Neutrophil (primary cell): ENCODE results near the gene CREBL2.

Experiments
- H3K27ac ChIP-seq: fragments of 200-600 bp; sonication (generic); 2 replicates; pipeline ENCODE4 v1.5.1; 2016; ENCODE audit warnings: mild to moderate bottlenecking, moderate library complexity
- H3K27me3 ChIP-seq: fragments of 200-600 bp; sonication (generic); 2 replicates; pipeline ENCODE4 v1.6.0; 2016; ENCODE audit warnings: mild to moderate bottlenecking
- H3K36me3 ChIP-seq: fragments of 200-600 bp; sonication (generic); 2 replicates; pipeline ENCODE4 v1.5.1; 2017
- H3K4me1 ChIP-seq, 2 experiments: fragments of 200-600 bp in 1 of 2; sonication (generic) in 1 of 2; 1 replicate in 1 of 2; 2 replicates in 1 of 2; pipeline versions ENCODE4 v1.5.1 to v1.6.1; 2013 to 2016; ENCODE audit warnings: low read depth in 1 of 2, low read length in 1 of 2, mild to moderate bottlenecking in 1 of 2, moderate library complexity in 1 of 2; ENCODE audit not compliant: control insufficient read depth in 1 of 2, insufficient read depth in 1 of 2
- H3K4me3 ChIP-seq, 2 experiments: fragments of 200-600 bp in 1 of 2; sonication (generic) in 1 of 2; 1 replicate in 1 of 2; 2 replicates in 1 of 2; pipeline ENCODE4 v1.5.1; 2013 to 2016; ENCODE audit warnings: low read depth in 1 of 2, low read length in 1 of 2, mild to moderate bottlenecking in 1 of 2, moderate library complexity in 1 of 2
- H3K9me3 ChIP-seq: fragments of 200-600 bp; sonication (generic); 2 replicates; pipeline ENCODE4 v1.5.1; 2016
- TF ChIP-seq, protein P1 (sequence below): fragments of 200-600 bp; sonication (generic); IDR thresholded peaks from 2 replicates; pipeline ENCODE4 v1.5.1; 2016; ENCODE audit warnings: antibody characterized with exemption

CREBL2 gene

DNA sequence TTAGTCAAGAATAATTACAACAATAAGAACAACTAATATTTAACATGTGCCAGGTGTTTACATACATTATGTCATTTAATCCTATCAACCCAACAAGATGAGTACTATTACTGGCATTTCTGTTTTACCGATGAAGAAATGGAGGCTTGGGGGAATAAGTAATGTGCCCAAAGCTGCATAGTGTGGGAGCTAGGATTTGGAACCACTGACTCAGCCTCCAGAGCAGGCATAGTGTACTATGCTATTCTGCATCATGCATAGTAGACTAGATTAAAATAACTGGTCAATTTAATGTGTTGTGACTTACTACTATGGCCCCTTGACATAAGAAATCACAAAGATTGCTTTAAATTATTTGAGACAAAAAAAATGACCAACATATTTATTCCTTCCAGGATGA, 74.8 kb downstream of the CREBL2 start:
- no peaks in the 10 kb centered on the region for H3K36me3 ChIP-seq
- H3K4me1 ChIP-seq = no peaks in the 10 kb centered on the region
- no peaks in the 10 kb centered on the region for H3K9me3 ChIP-seq
- H3K4me3 ChIP-seq = no peak overlapping the region
- no peak overlapping the region for H3K27ac ChIP-seq
- H3K27me3 ChIP-seq = no peaks in the 10 kb centered on the region
- TF ChIP-seq, protein P1, sequence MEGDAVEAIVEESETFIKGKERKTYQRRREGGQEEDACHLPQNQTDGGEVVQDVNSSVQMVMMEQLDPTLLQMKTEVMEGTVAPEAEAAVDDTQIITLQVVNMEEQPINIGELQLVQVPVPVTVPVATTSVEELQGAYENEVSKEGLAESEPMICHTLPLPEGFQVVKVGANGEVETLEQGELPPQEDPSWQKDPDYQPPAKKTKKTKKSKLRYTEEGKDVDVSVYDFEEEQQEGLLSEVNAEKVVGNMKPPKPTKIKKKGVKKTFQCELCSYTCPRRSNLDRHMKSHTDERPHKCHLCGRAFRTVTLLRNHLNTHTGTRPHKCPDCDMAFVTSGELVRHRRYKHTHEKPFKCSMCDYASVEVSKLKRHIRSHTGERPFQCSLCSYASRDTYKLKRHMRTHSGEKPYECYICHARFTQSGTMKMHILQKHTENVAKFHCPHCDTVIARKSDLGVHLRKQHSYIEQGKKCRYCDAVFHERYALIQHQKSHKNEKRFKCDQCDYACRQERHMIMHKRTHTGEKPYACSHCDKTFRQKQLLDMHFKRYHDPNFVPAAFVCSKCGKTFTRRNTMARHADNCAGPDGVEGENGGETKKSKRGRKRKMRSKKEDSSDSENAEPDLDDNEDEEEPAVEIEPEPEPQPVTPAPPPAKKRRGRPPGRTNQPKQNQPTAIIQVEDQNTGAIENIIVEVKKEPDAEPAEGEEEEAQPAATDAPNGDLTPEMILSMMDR = no peak

DNA sequence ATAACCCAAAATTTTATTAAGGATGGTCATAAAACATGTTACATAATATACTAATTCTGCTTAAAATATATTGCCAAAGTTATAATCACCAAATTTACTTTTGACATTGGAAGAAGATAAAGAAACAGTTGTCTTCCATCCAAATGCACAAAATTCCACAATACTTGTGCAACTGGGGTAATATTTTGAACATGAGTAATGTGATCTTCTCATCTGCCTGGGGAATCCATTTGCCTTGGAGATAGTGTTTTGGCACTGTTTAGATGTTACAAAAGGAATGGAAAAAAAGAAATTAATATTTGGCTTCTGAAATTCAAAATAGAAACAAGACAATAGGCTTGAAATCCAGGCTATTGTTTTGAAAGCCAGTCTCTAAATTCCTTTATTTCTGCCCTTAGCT, 75.2 kb downstream of the CREBL2 start:
- TF ChIP-seq, protein P1 = no peak
- no peak overlapping the region for H3K27ac ChIP-seq
- no peak overlapping the region for H3K4me3 ChIP-seq
- H3K9me3 ChIP-seq = no peaks in the 10 kb centered on the region
- H3K27me3 ChIP-seq = no peaks in the 10 kb centered on the region
- H3K4me1 ChIP-seq = no peaks in the 10 kb centered on the region
- no peaks in the 10 kb centered on the region for H3K36me3 ChIP-seq

DNA sequence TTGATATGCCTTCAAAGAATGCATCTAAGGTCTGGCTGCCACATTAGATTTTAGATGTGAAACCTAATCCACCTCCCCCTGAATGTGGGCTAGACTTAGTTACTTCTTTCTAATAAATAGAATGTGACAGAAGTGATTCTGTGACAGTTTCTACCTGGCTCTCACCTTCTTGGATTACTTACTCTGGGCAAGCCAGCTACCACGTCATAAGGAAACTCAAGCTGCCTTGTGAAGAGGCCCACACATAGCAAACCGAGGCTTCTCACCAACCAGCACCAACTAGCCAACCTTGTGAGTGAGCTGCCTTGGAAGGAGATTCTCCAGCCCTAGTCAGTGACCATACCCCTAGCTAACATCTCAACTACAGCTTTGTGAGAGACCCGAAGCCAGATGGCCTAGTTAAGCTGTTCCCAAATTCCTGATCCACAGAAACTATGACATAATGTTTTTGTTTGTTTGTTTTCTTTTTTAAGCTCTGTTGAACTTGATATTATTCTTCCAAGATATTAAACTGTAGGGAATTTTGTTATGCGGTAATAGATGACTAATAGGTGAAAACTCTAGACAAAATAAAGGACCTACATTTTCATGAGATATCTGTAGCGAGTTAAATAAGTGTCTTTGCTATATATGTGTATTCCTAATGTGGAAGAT, 78.1 kb downstream of the CREBL2 start:
- no peaks in the 10 kb centered on the region for H3K4me1 ChIP-seq
- no peaks in the 10 kb centered on the region for H3K27me3 ChIP-seq
- no peak overlapping the region for H3K4me3 ChIP-seq
- H3K36me3 ChIP-seq = no peaks in the 10 kb centered on the region
- TF ChIP-seq, protein P1 = no peak
- H3K27ac ChIP-seq = no peak overlapping the region
- no peaks in the 10 kb centered on the region for H3K9me3 ChIP-seq

DNA sequence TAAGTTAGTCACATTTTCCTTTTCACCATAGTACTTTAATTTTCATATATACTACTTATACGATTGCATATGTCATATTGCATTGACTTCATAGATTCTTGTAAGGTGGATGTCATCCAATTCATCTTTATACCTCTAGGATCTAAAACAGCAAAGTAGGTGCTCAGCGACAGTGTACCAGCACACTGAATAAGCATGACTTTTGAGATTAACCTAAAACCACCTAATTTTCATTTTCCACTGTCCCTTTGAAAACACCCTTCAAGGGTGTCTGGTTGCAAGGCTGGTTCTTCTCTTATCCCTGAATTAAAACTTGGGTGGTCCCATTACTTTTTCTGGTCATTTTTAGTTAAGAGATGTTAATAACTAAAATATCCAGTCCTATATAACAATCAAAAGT, 79.9 kb downstream of the CREBL2 start:
- TF ChIP-seq, protein P1 = no peak
- no peaks in the 10 kb centered on the region for H3K9me3 ChIP-seq
- no peak overlapping the region for H3K4me3 ChIP-seq
- no peak overlapping the region for H3K27ac ChIP-seq
- no peaks in the 10 kb centered on the region for H3K36me3 ChIP-seq
- H3K27me3 ChIP-seq = no peaks in the 10 kb centered on the region
- peaks cover 7 to 8% of the 10 kb centered on the region in 2 experiments for H3K4me1 ChIP-seq

DNA sequence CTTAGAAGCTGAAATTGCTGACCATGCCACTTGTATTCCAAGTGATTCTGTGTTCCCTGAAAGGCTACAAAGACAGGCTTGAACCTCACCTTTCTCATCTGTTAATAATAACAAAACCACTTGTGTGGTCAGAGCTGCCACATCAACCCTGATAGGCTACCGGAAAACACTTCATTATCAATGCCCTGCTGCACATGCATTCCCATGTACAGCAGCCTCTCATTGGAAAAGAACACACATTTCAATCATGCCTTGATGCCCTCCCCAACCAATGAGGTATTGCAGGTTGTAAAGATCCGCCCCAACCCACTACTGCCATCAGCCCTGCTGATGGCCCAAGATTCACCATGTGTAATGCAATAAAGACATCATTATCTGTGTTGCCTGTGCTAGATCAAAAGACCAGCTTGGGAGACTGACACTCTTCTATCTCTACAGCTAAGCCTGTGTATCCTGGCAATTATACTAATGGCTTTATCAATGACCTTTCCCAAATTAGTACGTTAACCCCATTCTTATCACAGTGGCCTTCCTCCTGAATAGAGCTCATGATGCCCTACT, 81.5 kb downstream of the CREBL2 start:
- Histone ChIP-seq H3K4me1 (peaks cover 16 to 22% of the 10 kb centered on the region in 2 experiments), H3K4me3 (no peak overlapping the region), H3K36me3 (no peaks in the 10 kb centered on the region), H3K9me3 (no peaks in the 10 kb centered on the region), H3K27me3 (no peaks in the 10 kb centered on the region), H3K27ac (no peak overlapping the region)
- TF ChIP-seq, protein P1 = no peak
